HG02642 (cell line): ENCODE results near the gene TARBP1.
"Not testable (repeated sequence)": the region's sequence is repeated elsewhere in the genome, so short reads cannot be mapped to it uniquely, and the experiment has no call there.

ENCODE experiments used
- ATAC-seq: cut with Tn5 transposase; IDR thresholded peaks from one replicate; pipeline ENCODE4 v1.9.1; 2021; ENCODE audit warnings: mild to moderate bottlenecking; ENCODE audit not compliant: unreplicated experiment, poor library complexity

The TARBP1 gene

DNA sequence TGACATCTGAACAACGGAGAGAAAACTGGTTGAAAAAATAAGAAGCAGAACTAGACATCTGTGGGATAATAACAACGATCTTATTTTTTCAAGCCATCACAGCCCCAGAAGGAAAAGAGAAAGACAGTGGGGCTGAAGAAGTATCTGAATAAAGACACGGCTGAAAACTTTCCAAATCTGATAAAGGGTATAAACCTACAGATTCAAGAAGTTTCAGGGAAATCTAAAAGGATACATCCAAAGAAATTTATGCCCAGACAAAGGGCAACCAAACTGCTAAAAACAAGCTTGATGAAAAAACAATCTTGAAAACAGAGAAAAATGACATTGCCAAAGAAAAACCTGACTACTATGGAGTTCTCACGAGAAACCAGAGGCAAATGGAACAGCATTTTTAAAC is 40.4 kb downstream of the TARBP1 start:
- ATAC-seq = no peak

GRCh38 chr1:234437423-234438171 is 41.4 kb downstream of the TARBP1 start:
- ATAC-seq = no peak

DNA sequence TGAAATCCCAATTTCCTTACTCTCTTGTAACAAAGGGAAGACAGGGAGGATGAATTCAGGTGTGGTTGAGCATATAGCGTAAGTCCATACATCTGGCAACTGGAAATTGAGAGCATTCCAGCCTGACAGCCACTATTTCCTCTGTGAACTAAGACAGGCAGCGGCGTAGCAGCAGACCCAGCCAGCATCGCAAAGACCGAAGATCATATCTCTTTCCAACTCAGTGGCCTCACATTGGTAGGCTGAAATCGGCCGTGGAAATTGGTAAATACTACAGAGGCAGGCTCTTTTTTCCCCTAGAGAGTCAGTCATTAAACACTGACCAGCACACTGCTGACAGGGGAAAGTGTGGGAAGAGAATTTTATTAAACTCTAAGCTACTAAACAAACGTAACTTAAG is 43.4 kb downstream of the TARBP1 start:
- no peak for ATAC-seq

- ATAC-seq = no peak
Measured at GRCh38 chr1:234434706-234435105, 44.3 kb downstream of the TARBP1 start.

DNA sequence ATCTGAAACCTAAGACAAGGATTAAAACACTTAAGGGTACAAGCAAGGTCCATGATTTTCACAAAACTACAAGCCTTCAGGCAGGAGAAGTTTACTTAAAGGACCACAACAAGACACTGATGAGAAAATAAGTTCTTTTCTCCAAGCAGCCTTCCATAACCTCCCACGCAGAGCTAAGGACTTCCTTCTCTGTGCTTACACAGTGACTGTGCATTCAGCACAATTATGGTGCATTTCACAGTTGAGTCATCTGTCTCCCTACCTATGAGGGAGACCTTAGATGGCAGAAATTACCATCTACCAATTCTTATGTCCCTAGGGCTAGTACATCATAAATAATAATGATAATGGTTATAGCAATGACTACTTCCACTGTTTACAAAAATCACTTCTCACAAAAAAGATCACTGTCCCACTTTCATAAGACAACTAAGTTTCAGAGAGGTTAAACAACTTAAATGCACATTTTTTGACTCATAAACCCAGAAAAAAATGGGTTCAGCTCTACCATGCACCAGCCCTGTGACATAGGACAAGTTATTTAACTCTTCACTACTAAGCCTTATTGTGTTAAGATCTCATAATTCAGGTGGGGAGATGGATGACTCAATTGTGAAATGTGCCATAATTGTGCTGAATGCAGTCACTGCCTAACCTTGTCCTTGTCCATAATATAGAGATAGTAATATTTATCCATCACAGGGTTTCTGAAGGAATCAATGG is 45.3 kb downstream of the TARBP1 start:
- ATAC-seq = peak; percentile 65

GRCh38 chr1:234431255-234431654 is 47.7 kb downstream of the TARBP1 start:
- ATAC-seq = no peak

DNA sequence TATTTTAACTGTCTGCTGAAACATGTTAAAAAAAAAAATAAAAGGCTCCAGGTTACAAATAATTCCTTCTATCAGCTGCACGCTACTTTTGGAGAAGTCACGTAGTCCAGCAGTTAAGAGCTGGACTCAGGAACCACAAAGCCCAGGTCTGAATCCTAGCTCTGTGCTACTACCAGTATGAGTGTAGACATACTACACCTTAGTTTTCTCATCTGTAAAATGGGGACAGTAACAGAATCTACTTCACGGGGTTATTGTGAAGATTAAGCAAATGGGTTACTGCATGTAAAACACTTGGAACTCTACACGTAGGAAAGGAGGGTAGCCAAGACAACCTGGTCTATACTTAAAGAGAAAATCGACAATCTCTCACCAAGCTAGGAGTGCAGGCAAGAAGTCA is 48.3 kb downstream of the TARBP1 start:
- no peak for ATAC-seq

DNA sequence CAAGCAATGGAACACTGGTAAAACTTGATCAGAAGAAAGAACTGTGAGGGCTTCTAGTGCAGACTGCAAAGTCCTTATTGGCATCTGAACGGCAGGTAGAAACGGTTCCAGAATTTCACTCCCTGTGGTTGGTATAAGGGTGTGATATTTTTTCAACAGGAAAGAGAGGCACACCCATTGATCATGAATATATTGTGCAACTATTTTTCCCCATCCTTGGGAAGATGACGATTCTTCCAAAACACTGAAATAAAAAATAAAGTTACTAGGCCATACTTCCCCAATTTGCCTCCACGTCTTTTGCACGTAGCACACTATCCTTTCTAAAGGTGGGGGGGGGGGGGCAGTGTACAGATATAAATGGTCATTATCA is 49.6 kb downstream of the TARBP1 start:
- no peak for ATAC-seq

DNA sequence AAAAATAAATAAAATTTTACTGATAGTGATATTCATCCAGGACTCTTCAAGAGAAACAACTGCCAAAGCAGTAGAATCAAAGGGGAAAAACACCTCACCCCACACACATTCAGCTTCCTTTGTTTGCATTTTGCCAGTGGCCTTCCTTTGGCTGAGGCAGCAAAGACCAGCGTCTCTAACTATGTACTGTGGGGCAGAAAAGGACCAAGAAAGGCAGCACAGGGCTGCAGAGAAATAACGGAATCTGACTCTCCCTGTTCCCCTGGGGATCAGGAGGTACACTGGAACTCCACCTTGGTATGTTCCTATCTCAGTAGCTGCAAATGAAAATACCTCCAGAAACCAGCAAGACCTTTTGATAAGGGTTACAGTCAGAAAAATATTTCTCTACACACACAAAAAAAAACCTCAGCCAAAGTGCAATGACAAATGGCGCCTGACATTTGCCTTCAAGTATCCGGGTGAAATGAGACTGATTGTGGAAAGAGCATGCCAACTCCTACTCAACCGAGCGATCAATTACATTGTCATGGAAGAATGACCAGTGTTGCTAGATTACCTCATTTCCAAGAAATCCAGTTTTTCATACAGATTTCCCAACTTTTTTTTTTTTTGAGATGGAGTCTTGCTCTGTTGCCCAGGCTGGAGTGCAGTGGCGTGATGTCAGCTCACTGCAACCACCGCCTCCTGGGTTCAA is 50.9 kb downstream of the TARBP1 start:
- no peak for ATAC-seq

- ATAC-seq = no peak
Measured at GRCh38 chr1:234413990-234414389, 65.0 kb downstream of the TARBP1 start.

DNA sequence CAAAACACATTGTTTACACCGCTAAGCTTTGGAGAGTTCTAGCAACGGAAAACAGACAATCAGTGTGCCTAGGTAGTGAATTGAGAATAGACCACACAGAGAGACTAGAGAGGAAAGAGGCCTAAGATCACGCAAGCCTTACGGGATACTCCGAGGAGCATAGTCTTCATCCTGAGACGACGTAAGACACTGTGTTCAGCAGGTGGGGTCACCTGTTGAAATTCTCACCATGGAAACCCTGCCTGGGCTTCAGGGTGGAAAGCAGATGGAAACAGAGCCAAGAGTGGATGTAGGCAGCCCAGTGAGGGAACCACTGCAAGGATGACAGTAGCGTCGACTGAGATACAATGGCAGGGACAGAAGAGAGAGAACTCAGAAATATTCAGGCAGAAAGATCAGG is 65.5 kb downstream of the TARBP1 start:
- ATAC-seq = no peak

- ATAC-seq = no peak
Measured at GRCh38 chr1:234412830-234413229, 66.1 kb downstream of the TARBP1 start.

- no peak for ATAC-seq
Measured at GRCh38 chr1:234409328-234409727, 69.7 kb downstream of the TARBP1 start.

- no peak for ATAC-seq
Measured at GRCh38 chr1:234408757-234409156, 70.2 kb downstream of the TARBP1 start.

- ATAC-seq = no peak
Measured at GRCh38 chr1:234406871-234407270, 72.1 kb downstream of the TARBP1 start.

GRCh38 chr1:234405676-234406075 is 73.3 kb downstream of the TARBP1 start:
- no peak for ATAC-seq

DNA sequence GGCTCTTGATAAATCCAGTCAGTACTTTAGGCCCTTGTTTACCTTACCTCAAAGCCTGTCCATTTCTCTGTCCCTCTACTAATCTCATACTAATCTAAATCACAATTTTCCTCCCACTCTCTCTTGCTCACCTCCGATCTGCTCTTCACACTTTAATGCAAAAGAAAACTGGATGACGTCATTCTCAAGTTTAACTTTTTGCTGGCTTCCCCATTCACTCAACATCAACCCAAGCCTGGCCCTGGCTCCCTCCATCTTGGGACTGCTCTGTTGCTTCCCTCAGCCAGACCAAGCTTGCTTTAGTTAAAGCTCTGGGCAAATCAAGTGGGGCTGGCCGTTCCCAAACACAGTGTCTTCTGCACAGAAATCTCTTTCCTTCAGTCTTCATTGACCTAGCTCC is 76.0 kb downstream of the TARBP1 start:
- no peak for ATAC-seq

DNA sequence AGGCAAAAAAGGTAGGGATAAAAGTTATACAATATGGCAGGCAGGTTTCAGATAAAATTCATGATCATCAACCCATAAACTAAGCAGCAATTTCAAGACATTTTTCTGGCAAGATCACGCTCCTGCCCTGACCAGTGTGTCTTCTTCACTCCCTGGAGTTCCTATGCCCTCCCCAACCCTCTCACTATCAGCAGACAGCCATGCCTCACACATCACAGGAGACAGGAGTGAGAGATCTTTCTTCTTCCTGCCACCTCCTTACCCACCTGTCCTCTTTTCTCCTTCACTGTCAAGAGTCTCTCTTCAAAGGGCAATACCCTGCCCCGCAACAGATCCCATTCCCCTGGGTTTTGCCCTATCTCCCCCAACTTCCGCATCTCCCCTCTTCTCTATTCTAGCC is 77.3 kb downstream of the TARBP1 start:
- ATAC-seq = no peak

DNA sequence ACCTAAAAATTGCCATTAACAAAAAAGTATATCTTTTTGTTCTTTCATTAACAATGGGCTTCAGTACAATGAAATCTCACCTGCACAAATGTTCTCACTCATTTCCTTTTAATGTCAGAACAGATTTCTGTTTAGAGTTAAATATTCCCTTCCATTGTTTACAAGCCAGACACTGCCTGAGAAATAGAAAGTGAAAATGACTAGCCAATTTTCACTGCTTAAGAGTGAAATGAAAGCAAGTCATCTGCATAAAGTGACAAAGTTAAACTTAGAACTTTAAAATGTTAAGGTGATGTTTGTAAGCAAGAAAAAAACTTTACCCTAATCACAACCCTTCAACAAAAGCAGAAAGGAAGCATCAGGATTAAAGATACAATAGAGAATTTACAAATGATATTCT is 78.2 kb downstream of the TARBP1 start:
- ATAC-seq = peak; percentile 50

DNA sequence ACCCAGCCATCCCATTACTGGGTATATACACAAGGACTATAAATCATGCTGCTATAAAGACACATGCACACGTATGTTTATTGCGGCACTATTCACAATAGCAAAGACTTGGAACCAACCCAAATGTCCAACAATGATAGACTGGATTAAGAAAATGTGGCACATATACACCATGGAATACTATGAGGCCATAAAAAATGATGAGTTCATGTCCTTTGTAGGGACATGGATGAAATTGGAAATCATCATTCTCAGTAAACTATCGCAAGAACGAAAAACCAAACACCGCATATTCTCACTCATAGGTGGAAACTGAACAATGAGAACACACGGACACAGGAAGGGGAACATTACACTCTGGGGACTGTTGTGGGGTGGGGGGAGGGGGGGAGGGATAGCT is 79.5 kb downstream of the TARBP1 start:
- ATAC-seq = not testable (repeated sequence)

- ATAC-seq = peak; percentile 59
Measured at GRCh38 chr1:234398849-234399381, 80.1 kb downstream of the TARBP1 start.
